GM12878 (cell line): ENCODE results near the gene MACROD2. TPM values are rescaled to one million over a fixed set of nuclear protein-coding genes. Genes with fewer than 3 reads are reported as not detected.

Experiments used
- ATAC-seq: fragments of 200-7000 bp; cut with Tn5 transposase; 3 replicates; pipeline ENCODE4 v1.9.1; 2020; ENCODE audit warnings: mild to moderate bottlenecking, moderate library complexity
- BruUV-seq: library from RNA; stranded (reverse); fragments of 400-500 nt; replicated peaks from 2 replicates; lab custom pipeline; 2021; lab: Mats Ljungman, UMichigan
- CTCF ChIA-PET: fragments of 300-600 bp; sonication (Branson Sonifier 250); formaldehyde crosslinking; extraction: SDS; loops from one replicate; lab custom pipeline; 2021; ENCODE audit warnings: inconsistent platforms; lab: Yijun Ruan, JAX
- POLR2A ChIA-PET: fragments of 350-600 bp; formaldehyde crosslinking; extraction: SDS; loops from one replicate; lab custom pipeline; 2021; ENCODE audit warnings: inconsistent platforms; lab: Charles Lee
- RAD21 ChIA-PET: fragments of 300-600 bp; sonication (Branson Sonifier 250); formaldehyde crosslinking; loops from one replicate; lab custom pipeline; 2023; ENCODE audit warnings: antibody characterized with exemption; ENCODE audit not compliant: unreplicated experiment; lab: Charles Lee
- SMC1A ChIA-PET: fragments of 300-600 bp; sonication (Branson Sonifier 250); formaldehyde crosslinking; loops from one replicate; lab custom pipeline; 2023; ENCODE audit not compliant: unreplicated experiment, uncharacterized antibody; lab: Charles Lee
- DNase-seq: peaks from one replicate; pipeline ENCODE4 v3.0.0-alpha.2; 2011; ENCODE audit warnings: low read depth, low spot score
- FAIRE-seq: peaks from 3 replicates; lab custom pipeline; 2011; peaks lifted over from hg19 to GRCh38; lab: Jason Lieb, UNC
- H2AFZ ChIP-seq: 2 replicates; pipeline ENCODE4 v1.6.0; 2011; ENCODE audit warnings: low read depth, low read length, control low read depth; ENCODE audit not compliant: control insufficient read depth
- H3K27ac ChIP-seq: 2 replicates; pipeline ENCODE4 v1.5.1; 2011; ENCODE audit warnings: control low read depth; ENCODE audit not compliant: control insufficient read depth, insufficient read depth
- H3K27me3 ChIP-seq, 2 experiments: replicated peaks in 1 of 2; 2 replicates each; pipeline versions ENCODE4 v1.6.0 to v1.6.1; 2011; ENCODE audit warnings: low read length in 1 of 2; ENCODE audit not compliant: control insufficient read depth in 2 of 2, insufficient read depth in 2 of 2
- H3K36me3 ChIP-seq, 2 experiments: 2 replicates each; pipeline ENCODE4 v1.5.1; 2011; ENCODE audit warnings: low read length in 1 of 2; ENCODE audit not compliant: control insufficient read depth in 2 of 2, insufficient read depth in 2 of 2
- H3K4me1 ChIP-seq: 2 replicates; pipeline ENCODE4 v1.6.1; 2011; ENCODE audit warnings: mild to moderate bottlenecking, low read length, moderate library complexity, mixed read lengths; ENCODE audit not compliant: control insufficient read depth, insufficient read depth
- H3K4me2 ChIP-seq: 2 replicates; pipeline ENCODE4 v1.6.0; 2011; ENCODE audit warnings: control low read depth; ENCODE audit not compliant: control insufficient read depth, insufficient read depth
- H3K4me3 ChIP-seq: fragments of 200-600 bp; sonication (generic); 2 replicates; pipeline ENCODE4 v1.5.1; 2016
- H3K79me2 ChIP-seq: 2 replicates; pipeline ENCODE4 v1.6.0; 2011; ENCODE audit warnings: low read length; ENCODE audit not compliant: control insufficient read depth, insufficient read depth
- H3K9ac ChIP-seq: 2 replicates; pipeline ENCODE4 v1.8.0; 2011; ENCODE audit warnings: low read length, control low read depth, mixed read lengths; ENCODE audit not compliant: control insufficient read depth, insufficient read depth
- H3K9me3 ChIP-seq: replicated peaks from 3 replicates; pipeline ENCODE4 v1.5.1; 2011; ENCODE audit warnings: mild to moderate bottlenecking, low read length; ENCODE audit not compliant: control insufficient read depth, insufficient read depth
- H4K20me1 ChIP-seq: 2 replicates; pipeline ENCODE4 v1.6.0; 2011; ENCODE audit not compliant: control insufficient read depth, insufficient read depth
- BCL11A ChIP-seq: IDR thresholded peaks from 2 replicates; pipeline ENCODE4 v1.6.1; 2011; ENCODE audit warnings: low read depth, low read length
- BHLHE40 ChIP-seq, 2 experiments: fragments of 450-650 bp in 1 of 2; IDR thresholded peaks; 2 replicates each; pipeline ENCODE4 v1.6.1; 2011 to 2017; ENCODE audit warnings: low read depth in 2 of 2, borderline replicate concordance in 1 of 2, improper control_type of control experiment in 1 of 2, low read length in 1 of 2, mild to moderate bottlenecking in 1 of 2
- BRCA1 ChIP-seq: IDR thresholded peaks from 2 replicates; pipeline ENCODE4 v1.6.1; 2011; ENCODE audit warnings: low read depth, low read length, improper control_type of control experiment
- MEF2A ChIP-seq: IDR thresholded peaks from 2 replicates; pipeline ENCODE4 v1.6.1; 2011; ENCODE audit warnings: low read depth, mild to moderate bottlenecking, low read length, moderate library complexity; ENCODE audit not compliant: insufficient read depth
- NRF1 ChIP-seq: conservative IDR thresholded peaks from 2 replicates; pipeline ENCODE4 v1.6.1; 2011; ENCODE audit warnings: mild to moderate bottlenecking, low read depth, low read length, improper control_type of control experiment
- RAD21 ChIP-seq: IDR thresholded peaks from 2 replicates; pipeline ENCODE4 v1.6.1; 2011; ENCODE audit warnings: mild to moderate bottlenecking, low read depth, low read length, moderate library complexity; ENCODE audit not compliant: insufficient read depth
- SMC3 ChIP-seq: IDR thresholded peaks from 2 replicates; pipeline ENCODE4 v1.6.1; 2011; ENCODE audit warnings: low read length, improper control_type of control experiment, borderline replicate concordance
- SREBF1 ChIP-seq: IDR thresholded peaks from 2 replicates; pipeline ENCODE4 v1.6.1; 2012; ENCODE audit warnings: mild to moderate bottlenecking, low read length
- ZNF622 ChIP-seq: fragments of 450-650 bp; IDR thresholded peaks from 2 replicates; pipeline ENCODE4 v1.6.1; 2017; ENCODE audit warnings: mild to moderate bottlenecking, inconsistent platforms
- ZSCAN29 ChIP-seq: fragments of 450-650 bp; IDR thresholded peaks from 2 replicates; pipeline ENCODE4 v1.6.1; 2017; ENCODE audit warnings: mild to moderate bottlenecking, moderate library complexity
- WGBS: methylation state at CpG from one replicate; pipeline ENCODE4 v1.1.6; 2016; ENCODE audit warnings: low lambda C conversion rate; ENCODE audit not compliant: insufficient replicate concordance, insufficient coverage; ENCODE audit errors: missing lambda C conversion rate; 5-methylcytosine and 5-hydroxymethylcytosine counted together
- in situ Hi-C: fragments of 300-500 bp; cut with MboI; formaldehyde crosslinking; loops from 9 replicates; pipeline ENCODE4 v1.14.3; 2018; ENCODE audit warnings: mixed read lengths
- intact Hi-C: fragments of 100-400 bp; cut with micrococcal nuclease; formaldehyde crosslinking; loops from one replicate; pipeline ENCODE4 v1.14.2; 2022; ENCODE audit not compliant: unreplicated experiment
- polyA plus RNA-seq, 11 experiments: library from polyadenylated mRNA; depleted of rRNA in 4 of 11; unstranded in 6 of 11; stranded (reverse) in 5 of 11; fragments of >200 nt; fragmentation: Nextera tagmentation in 4 of 11; fragmentation: Illumina TruSeq in 1 of 11; extraction: Ambion mirVana in 4 of 11; extraction: Trizol in 1 of 11; gene quantifications; 1 replicate in 1 of 11; 2 replicates in 10 of 11; pipeline versions ENCODE4 v1.2.1 to v1.2.3, GENCODE V29; 2011 to 2016; ENCODE audit warnings: inconsistent platforms in 2 of 11, missing spikeins in 2 of 11, low read depth in 1 of 11
- total RNA-seq, 4 experiments: library from RNA; depleted of rRNA in 3 of 4; stranded (reverse); fragments of >200 nt in 3 of 4; fragmentation: Illumina TruSeq in 1 of 4; extraction: Trizol in 1 of 4; gene quantifications; 2 replicates each; pipeline versions ENCODE4 v1.2.1 to v1.2.3, GENCODE V29; 2013 to 2021
- TF ChIP-seq, protein P1 (sequence below): IDR thresholded peaks from 2 replicates; pipeline ENCODE4 v1.6.1; 2011; ENCODE audit warnings: low read depth, low read length, improper control_type of control experiment, borderline replicate concordance
- TF ChIP-seq, protein P2 (sequence below): fragments of 450-650 bp; IDR thresholded peaks from 2 replicates; pipeline ENCODE4 v1.6.1; 2016; ENCODE audit warnings: mild to moderate bottlenecking
- TF ChIP-seq, protein P3 (sequence below): fragments of 450-650 bp; IDR thresholded peaks from 2 replicates; pipeline ENCODE4 v1.6.1; 2016; ENCODE audit warnings: mild to moderate bottlenecking
- TF ChIP-seq, protein P4 (sequence below): fragments of 450-650 bp; IDR thresholded peaks from 2 replicates; pipeline ENCODE4 v1.6.1; 2017; ENCODE audit warnings: low read depth, mild to moderate bottlenecking, moderate library complexity

MACROD2 gene
- total and polyA plus RNA-seq, 10 of the 15 experiments (the other 5 are each of a cell fraction or from before 2014, with no cell fraction given): 1.1 to 21.5 (median 2.2) TPM

DNA sequence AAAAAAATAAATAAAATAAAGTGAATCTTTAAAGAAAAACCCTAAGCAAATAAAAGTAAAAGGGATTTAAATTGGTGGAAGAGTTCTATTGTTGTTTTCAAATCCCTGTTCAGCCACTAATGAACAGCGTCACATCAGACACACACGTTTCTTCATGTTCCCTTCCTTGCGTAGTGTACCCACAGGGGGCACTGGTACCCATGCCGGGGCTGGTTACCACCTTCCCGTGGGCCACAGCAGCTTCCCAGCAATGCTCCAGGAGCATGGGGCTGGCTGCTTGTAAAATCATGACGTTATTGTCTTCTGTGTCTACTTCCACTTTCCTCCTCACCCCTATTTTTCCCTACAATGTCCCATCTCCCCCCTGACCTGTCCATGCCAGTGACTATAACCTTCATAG, 1589.2 kb downstream of the MACROD2 start:
- WGBS: 41% methylated on average over 6 of the region's 6 CpGs
- ChIA-PET SMC1A (no interaction called here), POLR2A (no interaction called here), CTCF (no interaction called here), RAD21 (no interaction called here)
- H3K4me1 ChIP-seq: no peaks in the 10 kb centered on the region
- no peaks in the 10 kb centered on the region for H4K20me1 ChIP-seq
- no peaks in the 10 kb centered on the region; the same call in 2 of the 3 replicates for H3K9me3 ChIP-seq
- FAIRE-seq (no peak), DNase-seq (no peak), ATAC-seq (no peak)
- H3K9ac ChIP-seq: no peak overlapping the region
- TF ChIP-seq BRCA1 (no peak), NRF1 (no peak), SMC3 (no peak)
- TF ChIP-seq, protein P1, sequence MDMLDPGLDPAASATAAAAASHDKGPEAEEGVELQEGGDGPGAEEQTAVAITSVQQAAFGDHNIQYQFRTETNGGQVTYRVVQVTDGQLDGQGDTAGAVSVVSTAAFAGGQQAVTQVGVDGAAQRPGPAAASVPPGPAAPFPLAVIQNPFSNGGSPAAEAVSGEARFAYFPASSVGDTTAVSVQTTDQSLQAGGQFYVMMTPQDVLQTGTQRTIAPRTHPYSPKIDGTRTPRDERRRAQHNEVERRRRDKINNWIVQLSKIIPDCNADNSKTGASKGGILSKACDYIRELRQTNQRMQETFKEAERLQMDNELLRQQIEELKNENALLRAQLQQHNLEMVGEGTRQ: no peak
- H3K27me3 ChIP-seq: no peaks in the 10 kb centered on the region
- in situ Hi-C loops (no loop called here), intact Hi-C loops (no loop called here)
- no peak overlapping the region for H3K4me2 ChIP-seq
- no peak overlapping the region for H2AFZ ChIP-seq
- no peaks in the 10 kb centered on the region for H3K79me2 ChIP-seq
- BruUV-seq: no TSS peak
- H3K4me3 ChIP-seq: no peak overlapping the region
- H3K36me3 ChIP-seq: no peaks in the 10 kb centered on the region
- H3K27ac ChIP-seq: no peak overlapping the region

DNA sequence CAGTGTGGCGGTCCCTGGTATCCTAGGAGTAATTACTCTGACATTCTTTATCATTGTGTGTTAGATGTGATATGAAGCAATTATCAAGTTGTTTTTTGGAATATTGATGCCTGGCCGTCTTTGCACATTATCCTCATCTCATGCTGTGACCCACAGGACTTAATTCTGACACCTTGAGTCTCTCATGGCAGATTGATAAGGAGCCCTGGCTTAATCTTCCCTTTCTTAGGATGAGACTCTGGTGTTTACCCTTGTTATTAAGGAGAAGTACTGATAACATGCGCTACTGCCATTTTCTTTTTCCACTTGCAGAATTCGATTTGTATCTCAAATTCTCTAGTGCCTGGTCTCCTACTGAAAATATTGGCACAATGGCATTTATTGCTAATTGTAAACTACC, 1597.8 kb downstream of the MACROD2 start:
- in situ Hi-C loops: no loop called here
- Histone ChIP-seq H3K9ac (no peak overlapping the region), H3K79me2 (no peaks in the 10 kb centered on the region), H3K9me3 (no peaks in the 10 kb centered on the region), H3K27me3 (no peaks in the 10 kb centered on the region), H2AFZ (no peak overlapping the region), H3K36me3 (no peaks in the 10 kb centered on the region), H3K27ac (no peak overlapping the region), H4K20me1 (no peaks in the 10 kb centered on the region), H3K4me1 (no peaks in the 10 kb centered on the region), H3K4me2 (no peak overlapping the region), H3K4me3 (no peak overlapping the region)
- intact Hi-C loops: no loop called here
- no TSS peak for BruUV-seq
- 47% methylated on average over 4 of the region's 4 CpGs for WGBS
- ATAC-seq (no peak), DNase-seq (no peak), FAIRE-seq (no peak)
- SMC1A ChIA-PET: no interaction called here
- POLR2A ChIA-PET: no interaction called here
- CTCF ChIA-PET: no interaction called here
- RAD21 ChIA-PET: no interaction called here
- TF ChIP-seq BHLHE40 (IDR thresholded peaks at IDR 0.05; ENCODE audit: borderline replicate concordance in 1 of 2, low read depth in 2 of 2, low read length in 1 of 2): no peak
- TF ChIP-seq SREBF1: no peak
- TF ChIP-seq MEF2A: no peak
- no peak for TF ChIP-seq ZNF622
- TF ChIP-seq BCL11A: no peak
- TF ChIP-seq, protein P2, sequence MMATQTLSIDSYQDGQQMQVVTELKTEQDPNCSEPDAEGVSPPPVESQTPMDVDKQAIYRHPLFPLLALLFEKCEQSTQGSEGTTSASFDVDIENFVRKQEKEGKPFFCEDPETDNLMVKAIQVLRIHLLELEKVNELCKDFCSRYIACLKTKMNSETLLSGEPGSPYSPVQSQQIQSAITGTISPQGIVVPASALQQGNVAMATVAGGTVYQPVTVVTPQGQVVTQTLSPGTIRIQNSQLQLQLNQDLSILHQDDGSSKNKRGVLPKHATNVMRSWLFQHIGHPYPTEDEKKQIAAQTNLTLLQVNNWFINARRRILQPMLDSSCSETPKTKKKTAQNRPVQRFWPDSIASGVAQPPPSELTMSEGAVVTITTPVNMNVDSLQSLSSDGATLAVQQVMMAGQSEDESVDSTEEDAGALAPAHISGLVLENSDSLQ: no peak
- no peak for TF ChIP-seq RAD21
- TF ChIP-seq, protein P3, sequence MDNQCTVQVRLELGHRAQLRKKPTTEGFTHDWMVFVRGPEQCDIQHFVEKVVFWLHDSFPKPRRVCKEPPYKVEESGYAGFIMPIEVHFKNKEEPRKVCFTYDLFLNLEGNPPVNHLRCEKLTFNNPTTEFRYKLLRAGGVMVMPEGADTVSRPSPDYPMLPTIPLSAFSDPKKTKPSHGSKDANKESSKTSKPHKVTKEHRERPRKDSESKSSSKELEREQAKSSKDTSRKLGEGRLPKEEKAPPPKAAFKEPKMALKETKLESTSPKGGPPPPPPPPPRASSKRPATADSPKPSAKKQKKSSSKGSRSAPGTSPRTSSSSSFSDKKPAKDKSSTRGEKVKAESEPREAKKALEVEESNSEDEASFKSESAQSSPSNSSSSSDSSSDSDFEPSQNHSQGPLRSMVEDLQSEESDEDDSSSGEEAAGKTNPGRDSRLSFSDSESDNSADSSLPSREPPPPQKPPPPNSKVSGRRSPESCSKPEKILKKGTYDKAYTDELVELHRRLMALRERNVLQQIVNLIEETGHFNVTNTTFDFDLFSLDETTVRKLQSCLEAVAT: no peak
- TF ChIP-seq ZSCAN29: no peak
- TF ChIP-seq, protein P4, sequence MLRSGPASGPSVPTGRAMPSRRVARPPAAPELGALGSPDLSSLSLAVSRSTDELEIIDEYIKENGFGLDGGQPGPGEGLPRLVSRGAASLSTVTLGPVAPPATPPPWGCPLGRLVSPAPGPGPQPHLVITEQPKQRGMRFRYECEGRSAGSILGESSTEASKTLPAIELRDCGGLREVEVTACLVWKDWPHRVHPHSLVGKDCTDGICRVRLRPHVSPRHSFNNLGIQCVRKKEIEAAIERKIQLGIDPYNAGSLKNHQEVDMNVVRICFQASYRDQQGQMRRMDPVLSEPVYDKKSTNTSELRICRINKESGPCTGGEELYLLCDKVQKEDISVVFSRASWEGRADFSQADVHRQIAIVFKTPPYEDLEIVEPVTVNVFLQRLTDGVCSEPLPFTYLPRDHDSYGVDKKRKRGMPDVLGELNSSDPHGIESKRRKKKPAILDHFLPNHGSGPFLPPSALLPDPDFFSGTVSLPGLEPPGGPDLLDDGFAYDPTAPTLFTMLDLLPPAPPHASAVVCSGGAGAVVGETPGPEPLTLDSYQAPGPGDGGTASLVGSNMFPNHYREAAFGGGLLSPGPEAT: no peak
